ENCODE measurements around the gene ABCC1. TPM values are rescaled to one million over a fixed set of nuclear protein-coding genes. Genes with fewer than 3 reads are reported as not detected.

Gene ABCC1
- total RNA-seq, 1 experiment from 2014 or later: 139 TPM

DNA sequence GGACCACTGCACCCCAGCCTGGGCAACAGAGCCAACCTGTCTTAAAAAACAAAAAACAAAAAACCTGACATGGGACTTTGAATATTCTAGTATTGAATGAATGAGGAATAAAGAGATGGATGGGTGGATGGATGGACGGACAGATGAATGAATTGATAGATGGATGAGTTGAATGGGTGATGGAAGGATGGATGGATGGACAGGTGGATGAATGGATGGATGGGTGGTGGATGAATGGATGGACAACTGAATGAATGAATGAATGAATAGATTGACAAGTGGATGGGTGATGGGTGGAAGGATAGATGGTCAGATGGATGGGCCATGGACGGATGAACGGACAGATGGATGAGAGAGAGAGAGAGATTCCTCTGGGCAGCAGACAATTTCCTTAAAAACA is 38.2 kb upstream of the ABCC1 start:
- TF ChIP-seq EZH2 (IDR thresholded peaks at IDR 0.05; ENCODE audit: low read depth) (no peak), CTCF (conservative IDR thresholded peaks at IDR 0.05) (no peak)
- Histone ChIP-seq H3K79me2 (ENCODE audit: low read depth) (no peaks in the 10 kb centered on the region), H3F3A (ENCODE audit: insufficient read depth, low read depth) (no peaks in the 10 kb centered on the region), H4K20me1 (ENCODE audit: insufficient read depth) (no peaks in the 10 kb centered on the region), H3K4me3 (no peak overlapping the region), H3K36me3 (ENCODE audit: low read depth) (no peaks in the 10 kb centered on the region), H3K9me3 (ENCODE audit: insufficient read depth, low read depth) (no peaks in the 10 kb centered on the region), H3K4me1 (replicated peaks; ENCODE audit: insufficient read depth) (no peaks in the 10 kb centered on the region), H3K4me2 (no peak overlapping the region), H2AFZ (no peak overlapping the region), H3K27me3 (ENCODE audit: insufficient read depth, low read depth) (no peaks in the 10 kb centered on the region), H3K9me2 (ENCODE audit: insufficient read depth) (no peaks in the 10 kb centered on the region), H3K27ac (no peak overlapping the region)
- DNase-seq: no peak
- POLR2A ChIA-PET (ENCODE audit: unreplicated experiment): no interaction called here
- intact Hi-C loops (cut with micrococcal nuclease; ENCODE audit: unreplicated experiment): no loop called here
- no TSS peak for BruUV-seq (replicated peaks)
- CTCF ChIA-PET: no interaction called here

DNA sequence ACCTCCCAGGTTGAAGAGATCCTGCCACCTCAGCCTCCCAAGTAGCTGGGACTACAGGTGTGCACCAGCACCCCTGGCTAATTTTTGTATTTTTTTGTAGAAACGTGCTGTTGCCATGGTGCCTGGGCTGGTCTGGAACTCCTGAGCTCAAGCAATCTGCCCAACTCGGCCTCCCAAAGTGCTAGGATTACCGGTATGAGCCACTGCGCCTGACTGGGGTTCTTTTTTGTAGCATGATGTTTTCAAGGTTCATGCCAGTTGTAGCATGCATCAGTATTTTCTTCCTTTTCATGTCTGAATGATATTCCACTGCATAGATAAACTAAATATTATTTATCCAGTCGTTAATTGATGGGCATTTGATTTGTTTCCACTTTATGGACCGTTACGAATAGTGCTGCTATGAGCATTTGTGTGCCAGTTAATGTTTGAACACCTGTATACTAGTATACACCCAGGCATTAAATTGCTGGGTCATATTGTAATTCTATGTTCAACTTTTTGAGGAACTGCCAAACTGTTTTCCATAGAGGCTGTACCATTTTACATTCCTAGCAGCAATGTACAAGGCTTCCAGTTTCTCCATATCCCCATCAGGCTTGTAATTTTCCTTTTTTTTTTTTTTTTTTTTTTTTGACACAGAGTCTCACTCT is 36.2 kb upstream of the ABCC1 start:
- DNase-seq: no peak
- Histone ChIP-seq H3K27me3 (ENCODE audit: insufficient read depth, low read depth) (no peaks in the 10 kb centered on the region), H4K20me1 (ENCODE audit: insufficient read depth) (no peaks in the 10 kb centered on the region), H3F3A (ENCODE audit: insufficient read depth, low read depth) (no peaks in the 10 kb centered on the region), H3K27ac (no peak overlapping the region), H3K36me3 (ENCODE audit: low read depth) (no peaks in the 10 kb centered on the region), H3K9me2 (ENCODE audit: insufficient read depth) (no peaks in the 10 kb centered on the region), H3K79me2 (ENCODE audit: low read depth) (no peaks in the 10 kb centered on the region), H2AFZ (no peak overlapping the region), H3K4me1 (replicated peaks; ENCODE audit: insufficient read depth) (no peaks in the 10 kb centered on the region), H3K9me3 (ENCODE audit: insufficient read depth, low read depth) (no peaks in the 10 kb centered on the region), H3K4me3 (no peak overlapping the region), H3K4me2 (no peak overlapping the region)
- TF ChIP-seq CTCF (conservative IDR thresholded peaks at IDR 0.05) (no peak), EZH2 (IDR thresholded peaks at IDR 0.05; ENCODE audit: low read depth) (no peak)
- ChIA-PET CTCF (no interaction called here), POLR2A (ENCODE audit: unreplicated experiment) (no interaction called here)
- intact Hi-C loops (cut with micrococcal nuclease; ENCODE audit: unreplicated experiment): no loop called here
- no TSS peak for BruUV-seq (replicated peaks)

DNA sequence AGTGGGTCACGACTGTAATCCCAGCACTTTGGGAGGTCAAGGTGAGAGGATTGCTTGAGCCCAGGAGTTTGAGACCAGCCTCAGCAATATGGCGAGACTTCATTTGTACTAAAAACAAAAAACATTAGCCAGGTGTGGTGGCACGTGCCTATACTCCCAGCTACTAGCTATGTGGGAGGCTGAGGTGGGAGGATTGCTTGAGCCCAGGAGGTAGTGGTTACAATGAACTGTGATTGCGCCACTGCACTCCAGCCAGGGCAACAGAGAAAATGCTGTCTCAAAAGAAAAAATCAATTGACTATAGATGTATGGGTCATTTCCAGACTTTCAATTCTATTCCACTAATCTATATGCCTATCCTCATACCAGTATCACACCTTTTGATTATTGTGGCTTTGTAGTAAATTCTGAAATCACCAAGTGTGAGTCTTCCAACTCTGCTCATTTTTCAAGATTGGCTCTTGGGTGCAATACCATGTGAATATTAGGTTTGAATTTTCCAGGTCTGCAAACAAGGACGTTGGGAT is 33.8 kb upstream of the ABCC1 start:
- intact Hi-C loops (cut with micrococcal nuclease; ENCODE audit: unreplicated experiment): no loop called here
- Histone ChIP-seq H2AFZ (no peak overlapping the region), H3K4me1 (replicated peaks; ENCODE audit: insufficient read depth) (peaks cover 16% of the 10 kb centered on the region), H4K20me1 (ENCODE audit: insufficient read depth) (no peaks in the 10 kb centered on the region), H3K9me2 (ENCODE audit: insufficient read depth) (no peaks in the 10 kb centered on the region), H3K9me3 (ENCODE audit: insufficient read depth, low read depth) (no peaks in the 10 kb centered on the region), H3K4me2 (no peak overlapping the region), H3K27ac (no peak overlapping the region), H3F3A (ENCODE audit: insufficient read depth, low read depth) (peaks cover 3% of the 10 kb centered on the region), H3K27me3 (ENCODE audit: insufficient read depth, low read depth) (no peaks in the 10 kb centered on the region), H3K79me2 (ENCODE audit: low read depth) (no peaks in the 10 kb centered on the region), H3K36me3 (ENCODE audit: low read depth) (no peaks in the 10 kb centered on the region), H3K4me3 (no peak overlapping the region)
- ChIA-PET POLR2A (ENCODE audit: unreplicated experiment) (no interaction called here), CTCF (no interaction called here)
- no peak for TF ChIP-seq EZH2 (IDR thresholded peaks at IDR 0.05; ENCODE audit: low read depth)
- no peak for TF ChIP-seq CTCF (conservative IDR thresholded peaks at IDR 0.05)
- BruUV-seq (replicated peaks): no TSS peak
- DNase-seq: no peak
